DOHH2 (cell line): ENCODE data around the gene CASP2.

ENCODE experiments used
- CTCF ChIP-seq: fragments of 200-600 bp; sonication (generic); IDR thresholded peaks from one replicate; pipeline ENCODE4 v1.5.1; 2014; ENCODE audit warnings: antibody characterized with exemption, mild to moderate bottlenecking, low read depth, low read length; ENCODE audit not compliant: poor library complexity, severe bottlenecking
- EZH2phosphoT487 ChIP-seq: fragments of 200-600 bp; sonication (generic); IDR thresholded peaks from 2 replicates; pipeline ENCODE4 v1.6.1; 2017; ENCODE audit warnings: borderline replicate concordance, mild to moderate bottlenecking, antibody characterized with exemption, low read length, moderate library complexity, mixed read lengths

DNA sequence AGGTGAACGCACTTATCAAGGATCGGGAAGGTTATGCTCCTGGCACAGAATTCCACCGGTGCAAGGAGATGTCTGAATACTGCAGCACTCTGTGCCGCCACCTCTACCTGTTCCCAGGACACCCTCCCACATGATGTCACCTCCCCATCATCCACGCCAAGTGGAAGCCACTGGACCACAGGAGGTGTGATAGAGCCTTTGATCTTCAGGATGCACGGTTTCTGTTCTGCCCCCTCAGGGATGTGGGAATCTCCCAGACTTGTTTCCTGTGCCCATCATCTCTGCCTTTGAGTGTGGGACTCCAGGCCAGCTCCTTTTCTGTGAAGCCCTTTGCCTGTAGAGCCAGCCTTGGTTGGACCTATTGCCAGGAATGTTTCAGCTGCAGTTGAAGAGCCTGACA lies 16.8 kb downstream of the CASP2 start:
- TF ChIP-seq CTCF, result no peak
- no peak for TF ChIP-seq EZH2phosphoT487
